ENCODE measurements around the gene SNAI1.

The SNAI1 gene

DNA sequence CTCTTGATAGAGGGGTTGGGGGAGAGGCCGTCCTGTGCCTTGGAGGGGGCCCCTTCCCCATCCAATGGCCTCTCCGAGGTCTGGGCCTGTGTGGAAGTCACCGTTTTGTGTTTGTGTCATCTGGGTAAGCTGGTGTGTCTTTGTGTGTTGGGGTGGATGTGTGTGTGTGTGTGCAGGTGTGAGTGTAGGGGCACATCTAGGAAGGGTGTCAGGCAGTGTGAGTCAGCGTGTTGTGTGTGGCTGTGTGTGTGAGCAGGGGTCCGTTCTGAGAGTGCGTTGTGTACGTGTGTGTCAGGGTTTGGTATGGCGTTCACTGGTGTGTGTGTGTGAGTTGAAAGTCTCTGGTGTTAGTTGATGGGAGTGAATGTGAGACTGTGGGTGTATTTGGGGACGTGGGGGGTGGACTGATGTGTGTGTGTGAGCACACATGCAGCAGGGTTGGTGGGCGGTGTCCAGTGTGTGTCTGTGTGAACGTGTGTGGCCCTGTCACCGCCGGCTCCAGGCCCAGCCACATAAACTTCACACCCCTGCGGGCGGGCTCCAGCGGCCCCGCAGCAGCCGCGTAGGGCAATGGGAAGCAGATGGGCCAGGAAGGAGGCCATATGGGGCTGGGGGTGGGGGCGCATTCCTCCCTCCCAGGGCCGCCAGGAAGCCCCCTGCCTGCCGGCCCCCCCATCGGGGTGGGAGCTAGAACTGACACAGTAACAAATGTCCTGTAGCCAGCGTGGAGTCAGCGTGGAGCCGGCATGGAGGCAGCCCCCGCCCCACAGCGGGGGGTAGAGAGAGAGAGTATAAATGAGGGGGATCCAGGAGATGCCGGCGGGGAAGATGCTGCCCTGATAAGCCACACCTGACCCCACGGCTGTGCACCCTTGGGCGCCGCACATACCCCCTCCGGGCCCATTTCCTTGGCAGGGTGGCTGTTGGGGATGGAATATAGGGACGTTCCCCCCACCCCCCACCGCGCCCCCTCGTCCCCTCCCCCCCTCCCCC lies 32.1 kb downstream of the SNAI1 start:
- no peak for DNase-seq

DNA sequence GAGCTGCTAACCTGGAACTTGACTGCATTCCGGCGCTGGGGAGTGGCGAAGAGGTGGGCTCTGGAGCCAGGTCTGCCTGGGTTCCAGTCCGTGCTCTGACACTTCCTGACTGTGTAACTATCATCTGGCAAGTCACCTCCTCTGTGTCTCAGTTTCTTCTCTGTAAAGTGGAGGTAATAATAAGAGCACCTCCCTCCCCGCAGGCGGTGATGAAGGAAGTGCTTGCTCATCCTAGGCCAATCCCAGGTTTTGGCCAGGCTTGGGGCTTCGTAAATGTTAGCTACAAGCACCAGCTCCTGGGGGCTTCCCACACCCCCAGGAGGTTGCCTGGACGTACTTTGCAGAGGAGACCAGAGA lies 32.8 kb downstream of the SNAI1 start:
- DNase-seq, result no peak

DNA sequence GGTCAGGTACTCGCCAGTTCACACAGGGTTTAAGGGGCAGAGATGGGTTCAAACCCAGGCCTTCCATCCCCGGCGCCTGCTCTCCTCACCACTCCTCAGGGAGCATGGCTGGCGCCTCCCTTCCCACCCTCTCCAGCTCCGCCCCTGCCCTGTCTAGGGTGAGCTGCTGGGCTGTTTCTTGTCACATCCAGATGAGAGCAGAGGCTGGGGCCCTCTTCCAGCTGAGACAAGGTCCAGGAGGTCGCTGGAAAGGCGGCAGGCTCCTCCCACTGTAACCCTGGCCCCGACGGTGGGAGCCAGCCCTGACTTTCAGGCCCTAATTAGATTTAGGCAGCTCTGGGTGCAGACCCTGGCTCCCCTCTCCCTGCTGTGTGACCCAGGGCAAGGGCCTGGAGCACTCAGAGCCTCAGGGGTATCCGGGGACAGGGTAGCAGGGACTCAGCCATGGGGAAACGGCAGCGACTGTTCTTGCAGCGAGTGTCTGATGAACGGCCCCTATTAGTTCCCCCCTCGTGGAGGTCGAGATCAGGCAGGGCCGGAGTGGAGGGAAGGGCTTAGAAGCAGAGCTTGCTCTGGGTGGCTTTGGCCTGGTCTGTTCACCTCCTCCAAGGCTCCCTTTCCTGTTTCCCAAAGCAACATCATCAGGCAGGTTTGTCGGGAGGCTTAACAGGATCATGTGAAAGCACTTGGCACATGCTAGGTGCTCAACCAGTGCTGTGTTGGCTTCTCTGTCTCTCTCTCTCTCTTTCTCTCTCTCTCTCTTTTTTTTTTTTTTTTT lies 33.4 kb downstream of the SNAI1 start:
- DNase-seq, result no peak

DNA sequence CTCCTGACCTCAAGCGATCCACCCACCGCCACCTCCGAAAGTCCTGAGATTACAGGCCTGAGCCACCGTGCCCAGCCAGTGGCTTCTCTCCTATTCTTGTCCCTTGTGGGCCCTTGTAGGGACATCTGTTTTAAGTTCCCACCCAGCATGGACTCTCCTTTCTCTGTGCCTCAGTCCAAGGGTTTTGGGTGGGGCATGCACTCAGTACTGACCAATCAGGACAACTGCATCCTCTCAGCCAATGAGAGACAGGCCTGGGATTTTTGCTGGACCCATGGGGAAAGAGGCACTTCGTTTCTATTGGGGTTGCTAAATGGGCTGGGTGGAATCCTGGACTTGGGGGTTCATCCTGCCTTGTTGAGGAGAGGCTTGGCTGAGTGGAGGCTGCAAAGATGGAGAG lies 34.4 kb downstream of the SNAI1 start:
- DNase-seq, result no peak

DNA sequence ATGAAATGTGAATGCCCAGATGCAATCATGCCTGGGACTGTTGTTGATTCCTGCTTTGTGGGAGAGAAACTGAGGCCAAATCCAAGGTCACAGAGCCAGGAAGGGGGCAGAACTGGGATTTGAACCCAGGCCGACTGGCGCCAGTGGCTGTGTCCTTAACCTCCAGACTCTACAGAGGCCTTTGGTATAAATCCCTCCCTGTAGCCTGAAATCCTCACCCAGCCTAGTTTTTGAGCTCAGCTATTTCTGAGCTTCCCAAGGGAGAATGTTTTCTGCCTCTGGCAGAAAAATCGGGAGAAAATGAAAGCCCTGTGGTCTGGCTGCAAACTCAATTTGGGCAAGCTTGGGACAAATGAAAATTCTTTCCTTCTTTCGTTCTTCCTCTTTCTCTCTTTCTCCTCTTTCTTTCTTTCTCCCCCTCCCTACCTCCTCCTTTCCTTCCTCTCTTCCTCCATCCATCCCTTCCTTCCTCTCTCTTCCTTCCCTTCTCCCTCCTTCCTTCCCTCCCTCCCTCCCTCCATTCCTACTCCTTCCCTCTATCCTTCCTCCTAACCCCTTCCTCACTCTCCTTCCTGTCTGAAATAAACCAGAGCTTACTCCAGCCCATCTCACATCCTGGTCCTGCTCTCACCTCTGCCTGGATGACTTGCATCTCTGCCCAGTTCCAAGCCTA lies 34.9 kb downstream of the SNAI1 start:
- DNase-seq, result no peak

DNA sequence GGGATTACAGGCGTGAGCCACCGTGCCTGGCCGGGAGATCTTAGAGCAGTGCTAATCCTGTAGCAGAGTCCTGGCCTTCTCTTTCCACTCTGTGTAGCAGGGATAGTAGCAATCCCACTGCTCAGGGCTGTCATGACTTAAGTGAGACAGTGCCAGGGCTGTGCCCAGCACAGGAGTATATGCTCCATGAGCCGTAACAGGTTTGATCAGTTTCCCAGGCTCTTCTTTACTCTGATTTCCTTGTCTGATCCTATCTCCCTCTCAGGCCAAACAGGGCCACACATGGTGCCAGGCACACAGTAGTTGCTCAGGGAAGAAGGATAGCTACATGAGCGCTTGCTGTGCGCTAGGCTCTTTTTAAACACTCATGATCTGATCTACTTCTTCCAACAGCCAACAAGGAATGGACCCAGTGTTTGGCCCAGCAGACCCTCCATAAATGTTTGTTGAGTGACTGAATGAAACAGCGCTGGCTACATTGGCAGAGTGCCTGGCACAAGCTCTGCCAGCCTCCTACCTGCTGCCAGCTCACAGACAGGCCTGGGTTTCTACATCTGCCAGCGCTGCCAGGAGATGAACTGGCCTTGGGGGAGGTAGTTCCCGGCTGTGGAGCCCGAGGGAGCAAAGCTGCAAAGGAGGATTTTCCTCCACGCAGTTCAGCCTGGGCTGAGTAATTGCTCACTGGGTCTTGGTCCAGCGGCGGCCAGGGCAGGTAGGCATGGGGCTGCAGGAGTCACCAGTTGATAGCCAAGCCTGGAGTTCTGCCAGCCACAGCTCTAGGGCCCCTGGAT lies 36.9 kb downstream of the SNAI1 start:
- DNase-seq, result no peak

DNA sequence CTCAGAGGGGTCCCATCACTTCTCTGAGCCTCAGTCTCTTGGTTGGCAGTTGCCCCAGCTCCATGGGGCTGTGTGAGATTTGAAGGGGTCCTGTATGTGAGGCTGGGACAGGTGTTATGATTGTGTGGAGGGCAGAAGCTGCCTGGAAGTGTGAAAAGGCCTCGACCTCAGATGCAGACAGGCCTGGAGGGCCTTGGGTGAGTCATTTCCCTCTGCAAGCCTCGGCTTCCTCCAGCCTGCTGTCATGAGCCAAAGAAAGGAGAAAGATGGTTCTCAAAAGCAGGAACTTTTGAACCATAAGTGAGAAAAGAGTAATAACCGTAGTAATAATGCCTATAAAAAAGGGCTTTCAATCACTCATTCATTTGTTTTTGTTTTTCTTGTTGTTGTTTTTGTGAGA lies 37.5 kb downstream of the SNAI1 start:
- DNase-seq, result no peak

DNA sequence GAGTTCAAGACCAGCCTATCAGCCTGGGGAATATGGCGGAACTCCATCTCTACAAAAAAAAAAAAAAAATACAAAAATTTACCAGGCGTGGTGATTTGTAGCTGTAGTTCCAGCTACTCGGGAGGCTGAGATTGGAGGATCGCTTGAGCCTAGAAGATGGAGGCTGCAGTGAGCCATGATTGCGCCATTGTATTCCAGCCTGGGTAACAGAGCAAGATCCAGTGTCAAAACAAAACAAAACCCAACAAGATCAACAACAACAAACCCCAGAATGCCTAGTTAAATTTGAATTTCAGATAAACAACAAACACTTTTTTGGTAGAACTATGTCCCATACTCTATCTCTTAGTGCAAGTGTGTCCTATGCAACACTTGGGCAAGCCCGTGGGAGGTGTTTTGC lies 39.9 kb downstream of the SNAI1 start:
- DNase-seq, result no peak

DNA sequence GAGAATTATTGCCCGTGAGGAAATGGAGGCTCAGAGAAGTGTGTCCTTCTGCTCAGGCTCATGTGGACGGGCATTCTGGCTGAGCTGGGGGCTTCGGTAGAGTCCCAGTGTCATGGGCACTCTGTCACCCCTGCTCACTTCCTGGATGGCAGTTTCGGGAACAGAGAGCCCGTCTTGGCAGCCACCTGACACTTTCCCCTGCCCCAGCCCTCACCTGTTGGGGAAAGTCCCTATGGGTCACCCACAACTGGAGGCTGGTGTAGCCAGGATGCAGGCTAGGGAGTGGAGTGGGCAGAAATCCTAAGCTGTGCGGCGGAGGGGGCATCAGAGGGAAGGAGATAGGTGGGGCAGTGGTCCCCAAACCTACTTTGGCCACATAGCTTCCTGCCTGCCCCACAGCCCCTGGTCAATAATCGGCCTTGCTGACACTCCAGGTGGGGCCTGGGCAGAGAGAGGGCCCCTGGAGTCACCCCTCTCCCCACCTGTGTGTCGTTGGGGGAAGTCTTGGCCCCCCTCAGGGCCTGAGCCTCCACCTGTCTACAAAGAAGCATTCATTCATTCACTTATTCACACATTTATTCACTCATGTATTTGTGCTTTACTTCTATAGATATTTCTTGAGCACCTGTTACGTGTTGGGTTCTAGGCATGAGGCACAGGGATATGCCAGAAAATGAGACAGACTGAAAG lies 40.5 kb downstream of the SNAI1 start:
- no peak for DNase-seq

DNA sequence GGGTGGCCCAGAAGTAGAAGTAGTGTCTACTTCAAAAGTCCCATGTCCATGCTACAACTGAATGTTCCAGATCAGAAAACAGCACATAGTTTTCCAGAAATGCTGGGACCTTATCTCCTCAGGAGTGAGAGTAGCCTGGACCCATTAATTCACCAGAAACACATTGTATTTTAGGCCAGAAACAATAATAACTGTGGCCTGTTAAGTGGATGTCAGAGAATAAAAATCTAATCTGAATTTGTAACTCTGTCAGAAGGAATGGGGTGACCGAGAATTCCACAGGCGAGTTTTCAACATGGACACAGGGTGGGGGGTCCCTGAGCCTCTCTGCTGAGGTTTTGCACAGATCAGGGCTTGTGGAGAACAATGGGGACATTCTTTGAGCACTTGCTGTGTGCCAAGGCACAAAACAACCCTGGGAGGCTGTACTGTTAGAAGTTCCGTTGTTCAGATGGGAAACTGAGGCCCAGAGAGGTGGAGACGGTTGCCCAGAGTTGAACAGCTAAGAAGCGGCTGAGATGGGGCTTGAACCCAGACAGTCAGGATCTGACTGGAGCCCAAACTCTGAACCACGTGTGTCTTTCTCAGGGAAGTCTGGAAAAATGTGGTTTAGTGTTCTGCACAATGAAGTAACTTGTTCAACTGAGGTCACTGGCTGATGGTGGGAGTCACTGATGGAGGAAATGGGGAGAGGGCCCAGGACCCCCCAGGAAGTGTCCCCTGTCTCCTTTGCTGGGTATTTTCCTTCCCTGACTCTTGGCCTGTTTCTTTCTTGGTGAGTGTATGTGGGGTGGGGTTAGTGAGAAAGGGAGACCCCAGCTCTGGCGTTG lies 44.2 kb downstream of the SNAI1 start:
- no peak for DNase-seq

DNA sequence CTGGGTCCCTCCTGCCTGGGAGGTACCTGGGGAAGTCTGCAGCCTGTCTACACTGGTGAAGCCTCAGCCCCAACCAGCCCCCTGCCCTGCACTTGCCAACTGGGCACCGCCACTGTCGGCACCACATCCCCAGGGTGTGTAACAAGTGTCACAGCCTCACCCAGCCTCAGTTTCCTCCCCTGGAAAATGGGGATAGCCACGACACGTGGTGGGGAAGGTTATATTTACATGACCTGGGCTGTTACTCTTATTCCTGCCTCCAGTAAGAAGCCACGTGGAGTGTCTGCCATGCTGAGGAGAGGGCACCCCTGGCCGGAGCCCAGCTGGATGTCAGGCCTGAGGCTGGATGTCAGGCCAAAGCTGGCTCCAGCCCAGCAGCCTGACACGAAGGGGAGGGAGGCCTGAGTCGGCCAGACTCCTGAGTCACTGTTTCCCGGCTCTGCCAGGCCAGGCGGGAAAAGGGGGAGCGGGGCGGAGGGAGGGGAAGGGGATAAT lies 44.9 kb downstream of the SNAI1 start:
- no peak for DNase-seq

DNA sequence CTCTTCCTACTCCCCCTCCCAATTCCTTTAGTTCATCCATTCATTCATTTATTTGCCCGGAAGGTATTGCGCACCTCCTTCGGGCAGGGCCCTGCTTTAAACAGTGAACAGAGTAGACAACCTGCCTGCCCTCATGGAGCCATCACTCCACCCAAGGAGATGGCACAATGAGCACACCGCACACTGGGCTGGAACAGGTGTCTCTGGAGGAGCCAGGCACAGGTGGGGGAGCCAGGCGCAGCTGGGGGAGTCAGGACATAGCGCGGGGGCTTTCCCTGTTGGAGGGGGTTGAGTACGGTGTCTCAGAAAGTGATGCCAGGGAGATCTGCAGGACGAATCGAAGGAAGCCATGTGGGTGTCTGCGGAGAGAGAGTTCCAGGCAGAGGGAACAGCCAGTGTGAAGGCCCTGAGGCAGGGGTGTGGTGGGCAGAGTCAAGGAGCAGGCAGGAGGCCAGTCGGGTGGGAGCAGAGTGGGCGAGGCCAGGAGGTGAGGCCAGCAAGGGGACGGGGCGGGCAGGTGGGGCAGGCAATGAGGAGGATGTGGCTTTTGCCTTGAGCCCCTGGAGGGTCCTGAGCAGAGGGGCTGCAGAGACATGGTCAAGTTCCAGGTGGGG lies 46.4 kb downstream of the SNAI1 start:
- DNase-seq, result no peak

DNA sequence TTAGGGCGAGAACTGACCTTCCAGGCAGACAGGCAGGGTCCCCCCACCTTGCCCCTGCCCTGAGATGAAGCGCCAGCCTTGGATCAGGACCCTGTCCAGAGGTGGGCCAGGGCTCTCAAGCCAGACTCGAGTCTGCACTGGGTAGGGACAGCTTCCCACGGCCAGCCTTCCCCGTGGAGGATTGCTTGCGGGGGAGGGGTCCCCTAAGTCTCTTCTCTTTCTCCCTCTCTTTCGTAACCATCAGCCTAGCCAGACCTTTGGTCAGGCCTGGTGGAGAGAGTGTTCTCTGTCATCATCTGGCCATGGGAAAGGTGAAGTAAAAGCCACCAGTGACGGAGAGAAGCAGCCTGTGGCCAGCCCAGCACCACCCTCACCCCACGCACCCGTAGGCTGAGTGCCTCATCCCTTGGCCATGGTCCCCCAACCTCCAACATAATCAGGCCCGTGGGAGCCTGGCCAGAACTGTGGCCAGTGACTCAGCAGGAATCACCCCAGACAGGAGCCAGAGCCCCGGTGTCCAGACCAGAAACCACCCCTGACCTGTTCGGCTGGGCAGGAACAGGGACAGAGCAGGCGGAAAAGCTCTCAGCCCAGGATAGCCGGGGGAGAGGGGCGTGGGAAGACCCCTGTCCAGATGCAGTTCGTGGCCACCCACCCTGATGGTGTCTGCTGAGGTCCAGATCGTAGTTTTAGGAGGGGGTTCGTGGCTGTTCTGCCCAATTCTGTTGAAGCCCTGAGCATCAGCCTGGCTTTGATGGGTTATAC lies 47.1 kb downstream of the SNAI1 start:
- DNase-seq, result no peak

DNA sequence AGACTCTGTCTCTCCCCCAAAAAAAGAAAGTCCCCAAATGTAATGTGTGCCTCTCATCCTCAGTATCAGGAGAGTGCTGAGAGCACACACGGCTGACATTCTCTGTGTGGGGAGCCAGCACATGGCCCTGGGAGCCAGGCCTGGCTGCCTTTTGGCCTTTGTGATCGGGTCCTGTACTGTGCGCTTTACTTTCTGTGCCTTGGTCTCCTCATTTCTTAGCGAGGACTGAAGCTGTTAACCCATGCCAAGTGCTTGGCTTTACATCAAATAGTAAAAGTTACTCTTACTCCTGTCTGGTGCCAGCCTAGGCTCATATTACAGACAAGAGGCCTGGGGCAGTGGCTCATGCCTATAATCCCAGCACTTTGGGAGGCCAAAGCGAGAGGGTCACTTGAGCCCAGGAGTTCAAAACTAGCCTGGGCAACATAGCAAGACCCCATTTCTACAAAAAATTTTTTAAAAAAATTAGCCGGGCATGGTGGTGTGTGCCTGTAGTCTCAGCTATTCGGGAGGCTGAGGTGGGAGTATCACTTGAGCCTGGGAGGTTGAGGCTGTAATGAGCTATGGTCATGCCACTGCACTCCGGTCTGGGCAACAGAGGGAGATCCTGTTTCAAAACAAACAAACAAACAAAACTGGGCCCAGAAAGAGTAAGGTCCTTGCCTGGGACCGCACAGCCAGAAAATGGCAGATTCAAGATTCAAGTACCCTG lies 50.3 kb downstream of the SNAI1 start:
- no peak for DNase-seq

DNA sequence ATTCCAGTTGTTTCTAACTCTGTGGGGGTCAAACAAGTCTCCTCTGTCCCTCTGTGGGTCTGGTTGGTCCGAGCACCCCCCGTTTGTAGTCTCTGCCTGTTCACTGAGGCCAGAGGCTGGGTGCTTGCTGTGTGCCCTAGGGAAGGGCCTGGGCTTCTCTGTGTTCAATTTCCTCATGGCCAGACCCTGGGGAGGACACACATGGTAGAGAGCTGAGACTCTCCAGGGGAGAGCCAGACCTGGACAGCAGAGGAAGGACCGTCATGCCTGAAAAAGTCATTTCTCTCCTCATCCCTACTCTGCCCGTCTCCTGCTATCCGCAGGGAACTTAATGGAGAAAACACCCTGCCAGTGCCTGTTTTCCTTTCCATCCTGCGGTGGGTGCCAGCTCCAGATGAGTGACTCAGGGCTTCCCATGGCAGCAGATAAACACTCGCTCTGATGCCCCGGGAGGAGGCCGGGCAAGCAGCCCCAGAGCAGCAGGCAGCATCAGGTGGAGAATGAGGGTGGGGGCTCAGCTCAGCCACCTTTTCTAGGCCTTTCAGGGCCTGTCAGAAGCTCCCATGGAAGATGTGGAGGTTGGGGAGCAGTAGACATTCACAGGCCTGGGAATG lies 51.9 kb downstream of the SNAI1 start:
- DNase-seq, result no peak

DNA sequence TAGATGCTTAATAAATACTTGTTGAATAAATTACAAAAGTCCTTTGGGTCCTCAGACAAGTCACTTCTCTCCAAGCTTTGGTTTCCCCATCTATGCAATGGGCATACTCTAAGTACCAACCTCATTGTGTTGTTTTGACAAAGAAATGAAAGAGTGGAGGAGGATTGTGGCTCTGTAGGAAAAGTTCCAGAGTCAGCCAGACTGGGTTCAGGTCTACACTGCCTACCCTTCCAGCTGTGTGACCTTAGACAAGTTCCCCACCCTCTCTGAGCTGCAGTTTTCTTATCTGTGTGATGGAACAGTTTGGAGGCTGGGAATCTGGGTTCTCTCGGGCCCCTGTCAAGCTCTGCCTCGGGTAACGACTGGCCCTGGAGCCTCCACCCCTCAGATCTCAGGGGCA lies 53.9 kb downstream of the SNAI1 start:
- DNase-seq, result no peak

DNA sequence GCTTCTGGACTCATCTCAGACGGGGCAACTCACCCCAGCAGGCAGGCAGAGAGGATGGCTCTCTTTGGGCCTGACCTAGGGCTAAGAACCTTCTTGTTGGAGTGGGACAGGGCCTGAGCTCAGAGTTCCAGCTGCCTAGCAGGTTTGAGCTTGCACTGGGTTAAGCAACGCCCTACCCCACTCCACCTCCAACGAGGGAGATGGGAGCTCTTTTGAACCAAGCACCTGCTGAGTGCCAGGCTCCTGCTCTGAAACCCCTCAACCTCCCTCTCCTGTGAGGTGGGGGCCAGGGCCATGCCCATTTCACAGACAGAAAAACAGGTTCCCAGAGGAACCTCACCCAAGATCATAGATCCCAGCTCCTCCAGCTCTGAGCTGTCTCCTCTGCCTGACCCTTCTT lies 54.3 kb downstream of the SNAI1 start:
- no peak for DNase-seq

DNA sequence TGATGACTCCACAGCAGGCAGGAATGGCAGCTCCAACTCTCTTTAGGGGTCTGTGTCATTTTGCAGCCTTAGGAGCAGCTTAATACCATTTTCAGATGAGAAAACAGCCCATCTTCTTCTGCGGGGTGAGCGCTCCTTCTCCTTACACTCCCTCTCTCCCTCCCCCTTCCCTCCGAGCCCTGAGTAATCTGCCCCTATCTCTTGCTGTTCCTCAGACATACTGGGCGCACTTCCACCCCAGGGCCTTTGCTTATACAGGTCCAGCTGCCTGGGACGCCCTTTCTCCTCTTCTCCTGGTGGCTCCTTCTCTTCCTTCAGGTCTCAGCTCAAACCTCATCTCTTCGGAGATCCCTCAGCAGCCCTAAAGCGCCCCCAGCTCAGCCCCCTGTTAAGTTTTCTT lies 54.8 kb downstream of the SNAI1 start:
- DNase-seq, result no peak

DNA sequence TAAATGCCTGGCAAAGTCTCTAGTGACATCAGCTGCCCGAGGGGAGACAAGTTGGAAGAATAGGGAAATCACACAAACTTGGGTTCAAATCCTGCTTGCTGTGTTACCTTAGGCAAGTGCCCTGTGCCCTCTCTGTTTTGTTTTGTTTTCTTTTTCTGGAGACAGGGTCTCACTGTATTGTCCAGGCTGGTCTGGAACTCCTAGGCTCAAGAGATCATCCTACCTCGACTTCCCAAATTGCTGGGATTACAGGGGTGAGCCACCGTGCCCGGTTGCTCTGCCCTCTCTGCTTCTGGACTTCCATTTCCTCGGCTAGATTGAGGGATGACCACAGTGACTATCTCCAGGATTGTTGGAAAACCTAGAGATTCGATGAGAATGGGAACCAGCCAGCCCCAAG lies 55.4 kb downstream of the SNAI1 start:
- no peak for DNase-seq
